ENCODE data around the gene SORCS3.

GRCh38 chr10:104681485-104681884 lies 40.4 kb downstream of the SORCS3 start:
- TF ChIP-seq CTCF (IDR thresholded peaks at IDR 0.05) (no peak), EZH2 (IDR thresholded peaks at IDR 0.05; ENCODE audit: borderline replicate concordance, insufficient read depth, low read depth, low read length, poor library complexity, severe bottlenecking) (no peak)

Measured in B cell (primary cell).